ENCODE measurements around the gene SLITRK1.

SLITRK1 gene

DNA sequence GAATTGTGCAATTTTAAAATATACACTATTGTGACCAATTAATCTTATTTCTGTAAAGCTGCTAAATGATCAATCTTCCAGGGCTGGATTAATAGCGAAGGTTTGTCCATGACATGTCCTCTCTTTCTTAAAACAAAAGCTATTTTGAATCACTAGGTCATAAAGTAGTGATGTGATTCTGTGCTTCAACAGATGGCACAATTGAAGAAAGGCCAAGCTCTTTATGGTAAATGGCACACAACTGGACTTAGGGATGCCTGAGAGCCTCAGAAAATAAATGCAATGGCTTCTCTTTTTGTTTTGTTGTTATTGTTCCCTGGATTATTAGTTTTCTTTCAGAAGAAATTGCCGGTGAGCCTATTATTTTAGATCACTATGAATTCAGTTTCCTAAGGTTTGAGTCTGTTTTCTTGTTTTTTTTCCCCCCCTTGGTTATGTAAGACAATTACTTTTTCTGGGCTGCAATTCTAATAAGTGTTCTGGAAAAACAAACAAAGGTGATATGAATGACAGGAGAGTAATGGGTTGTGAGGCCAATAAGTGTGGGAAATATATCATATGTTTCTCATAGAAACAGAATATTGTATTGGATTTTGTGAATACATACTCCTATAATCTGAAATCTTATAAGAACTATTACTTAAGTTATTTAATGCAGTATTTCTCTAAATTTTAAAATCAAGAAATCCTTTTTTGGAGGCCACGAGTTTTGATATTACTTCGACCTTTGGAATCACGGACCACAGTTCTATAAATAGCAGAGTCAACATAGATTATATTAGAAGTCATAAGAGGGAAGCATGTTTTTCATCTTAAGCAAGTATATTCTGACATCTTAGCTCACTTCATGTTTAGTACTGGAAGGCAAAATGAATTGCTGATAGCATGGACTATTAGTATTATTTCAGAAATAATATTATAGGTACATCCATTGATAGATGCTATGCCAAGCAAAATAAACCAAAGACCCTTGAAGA is 16.8 kb downstream of the SLITRK1 start:
- no peak for DNase-seq

DNA sequence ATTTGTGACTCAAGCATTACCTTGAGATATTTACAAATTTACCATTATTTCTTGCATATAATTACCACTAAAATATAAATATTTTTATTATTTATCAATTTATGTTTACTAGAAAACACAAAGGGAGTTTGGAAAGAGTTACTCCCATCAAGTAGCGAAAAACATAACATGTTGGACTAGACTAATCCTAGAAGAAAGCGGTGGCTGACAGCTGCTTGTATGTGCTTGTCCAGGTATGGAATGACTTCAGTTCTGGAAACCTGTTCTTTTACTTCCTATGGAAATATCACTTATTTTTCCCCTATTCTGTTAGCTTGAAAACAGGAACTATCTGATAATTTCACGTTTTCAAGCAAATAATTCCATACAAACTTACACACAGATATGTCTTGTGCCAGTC is 28.5 kb downstream of the SLITRK1 start:
- no peak for DNase-seq

DNA sequence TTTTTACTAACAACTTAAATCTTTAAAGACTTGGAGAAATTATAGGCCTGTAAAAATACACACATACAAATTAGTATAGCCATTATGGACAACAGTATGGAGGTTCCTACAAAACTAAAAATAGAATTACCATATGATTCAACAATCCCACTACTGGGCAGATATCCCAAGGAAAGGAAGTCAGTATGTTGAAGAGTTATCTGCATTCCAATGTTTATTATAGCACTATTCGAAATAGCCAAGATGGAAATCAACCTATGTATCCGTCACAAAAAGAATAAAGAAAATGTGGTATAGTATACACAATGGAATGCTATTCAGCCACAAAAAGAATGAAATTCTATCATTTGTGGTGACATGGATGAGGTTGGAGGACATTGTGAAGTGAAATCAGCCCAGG is 37.2 kb downstream of the SLITRK1 start:
- no peak for DNase-seq

DNA sequence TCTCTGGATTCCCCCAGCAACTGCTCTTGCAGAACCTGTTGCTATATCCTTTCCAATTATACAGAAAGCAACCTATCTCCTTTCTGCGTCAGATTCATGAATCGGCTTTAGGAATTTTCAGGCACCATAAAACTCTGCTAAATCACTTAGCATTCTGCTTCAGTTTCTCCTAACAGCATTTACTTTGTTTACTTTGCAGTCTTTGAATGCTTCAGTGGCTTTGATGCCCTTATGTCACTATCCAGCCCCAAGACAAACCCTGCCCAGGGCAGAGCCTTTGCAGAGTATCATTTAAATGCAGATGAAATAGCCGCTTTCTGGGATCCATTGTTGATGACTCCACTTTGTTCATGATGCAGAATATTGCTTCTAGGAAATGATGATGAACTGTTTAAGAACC is 43.1 kb downstream of the SLITRK1 start:
- no peak for DNase-seq

DNA sequence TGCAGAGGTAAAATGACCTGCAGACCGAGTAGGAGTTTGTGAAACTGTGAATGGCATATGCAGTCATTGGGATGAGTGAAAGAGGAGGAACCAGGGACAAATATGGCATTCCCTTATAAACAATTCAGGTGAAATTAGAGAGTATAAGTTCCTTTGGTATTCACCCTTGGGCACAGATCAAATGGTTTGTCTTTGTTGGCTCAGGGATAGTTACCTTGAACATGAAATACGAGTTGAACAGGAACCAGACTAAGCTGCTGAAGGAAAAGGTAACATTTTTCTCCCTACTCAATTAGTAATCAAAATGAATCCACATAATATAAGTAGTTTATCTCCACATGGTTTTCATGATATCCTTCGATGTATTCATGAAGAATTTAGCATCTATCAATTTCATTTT is 50.5 kb downstream of the SLITRK1 start:
- DNase-seq, result no peak

DNA sequence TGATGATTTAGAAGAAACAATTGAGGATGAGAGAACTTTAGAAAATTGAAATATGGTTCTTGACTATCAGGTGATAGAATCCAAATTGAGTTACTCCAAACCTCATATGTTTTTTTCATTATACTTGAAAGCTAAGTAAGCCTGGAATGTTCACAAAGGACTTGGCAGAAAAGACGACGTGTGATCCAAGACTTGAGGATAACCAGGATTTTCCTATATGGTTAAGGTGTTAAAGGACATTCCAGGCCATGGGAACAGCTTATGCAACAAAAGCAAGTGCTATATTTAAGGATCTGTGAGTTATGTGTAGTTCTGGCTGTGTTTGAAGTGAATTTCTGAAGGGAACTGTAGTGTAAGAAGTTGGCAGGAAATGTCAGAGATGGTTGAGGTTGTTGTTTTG is 52.5 kb downstream of the SLITRK1 start:
- DNase-seq, result no peak

DNA sequence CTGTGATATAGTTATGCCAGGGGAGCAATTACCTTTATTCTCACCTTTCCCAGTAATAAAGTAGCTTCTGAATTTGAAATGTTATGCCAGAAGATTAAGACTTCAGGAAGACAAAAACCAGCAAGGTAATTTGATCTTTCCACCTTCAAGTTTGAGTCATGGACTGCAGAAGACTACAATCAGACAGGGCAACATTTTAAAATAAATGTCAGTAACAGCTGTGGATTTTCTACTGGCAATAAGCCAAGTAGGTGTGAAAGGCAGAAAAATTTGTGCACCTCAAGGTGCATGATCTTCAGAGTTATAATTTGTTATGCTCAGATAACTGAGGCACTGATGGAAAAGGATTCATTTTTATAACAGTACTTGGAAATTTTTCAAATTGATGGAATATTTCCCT is 54.9 kb downstream of the SLITRK1 start:
- no peak for DNase-seq

All from activated CD4-positive, alpha-beta T cell treated with anti-CD3 and anti-CD28 coated beads for 48 hours (primary cell).